Measurements from ENCODE around the gene EIF2B4.

Gene EIF2B4

GRCh38 chr2:27407798-27408491, 37.8 kb upstream of the EIF2B4 start:
- Histone ChIP-seq H3K27me3 (replicated peaks in 2 of 5; ENCODE audit: control insufficient read depth in 4 of 5, insufficient read depth in 5 of 5, low read length in 4 of 5) (no peaks in the 10 kb centered on the region), H3K4me1 (ENCODE audit: control extremely low read depth in 1 of 4, control insufficient read depth in 4 of 4, insufficient read depth in 4 of 4, low read length in 3 of 4) (peaks cover 13 to 18% (median 15%) of the 10 kb centered on the region in 4 experiments), H3K4me3 (ENCODE audit: control insufficient read depth in 1 of 7, extremely low read depth in 1 of 7, insufficient read depth in 4 of 7, low read depth in 2 of 7, low read length in 6 of 7) (peak overlapping the region in 6 of 7 experiments; percentile 82 to 97 (median 92)), H3K9me3 (ENCODE audit: control extremely low read depth in 1 of 5, control insufficient read depth in 4 of 5, insufficient read depth in 2 of 5, low read depth in 1 of 5, low read length in 4 of 5) (no peaks in the 10 kb centered on the region), H3K36me3 (ENCODE audit: control insufficient read depth in 4 of 4, insufficient read depth in 4 of 4, low read length in 3 of 4) (peaks cover 0 to 14% (median 2%) of the 10 kb centered on the region in 4 experiments), H3K27ac (ENCODE audit: insufficient read depth in 1 of 2, low read depth in 1 of 2, low read length in 2 of 2, poor library complexity in 1 of 2, severe bottlenecking in 2 of 2) (peak overlapping the region; percentile 70 to 90)
- peak; percentile 31 to 47 (median 34) for DNase-seq
- CTCF ChIA-PET = interaction anchor here (1.0 to 4.2 kb wide), 5 partner anchors 14 to 52 kb away, joined by 3 to 45 read pairs (median 4); partner anchors contain the start of genes GTF3C2 and NRBP1
- 56% methylated on average over 9 of the region's 16 CpGs for WGBS (ENCODE audit: insufficient coverage)
- POLR2A ChIA-PET = no interaction called here

- H3K27ac ChIP-seq (ENCODE audit: insufficient read depth in 1 of 2, low read depth in 1 of 2, low read length in 2 of 2, poor library complexity in 1 of 2, severe bottlenecking in 2 of 2) = no peak overlapping the region
- peaks cover 0 to 25% (median 5%) of the 10 kb centered on the region in 4 experiments for H3K36me3 ChIP-seq (ENCODE audit: control insufficient read depth in 4 of 4, insufficient read depth in 4 of 4, low read length in 3 of 4)
- WGBS (ENCODE audit: insufficient coverage) = no CpG with 5 or more reads among the region's 2 CpGs
- no peak for DNase-seq
- no peaks in the 10 kb centered on the region for H3K9me3 ChIP-seq (ENCODE audit: control extremely low read depth in 1 of 5, control insufficient read depth in 4 of 5, insufficient read depth in 2 of 5, low read depth in 1 of 5, low read length in 4 of 5)
- H3K4me3 ChIP-seq (ENCODE audit: control insufficient read depth in 1 of 7, extremely low read depth in 1 of 7, insufficient read depth in 4 of 7, low read depth in 2 of 7, low read length in 6 of 7) = no peak overlapping the region
- no peaks in the 10 kb centered on the region for H3K27me3 ChIP-seq (replicated peaks in 2 of 5; ENCODE audit: control insufficient read depth in 4 of 5, insufficient read depth in 5 of 5, low read length in 4 of 5)
- no peaks in the 10 kb centered on the region for H3K4me1 ChIP-seq (ENCODE audit: control extremely low read depth in 1 of 4, control insufficient read depth in 4 of 4, insufficient read depth in 4 of 4, low read length in 3 of 4)
- POLR2A ChIA-PET = no interaction called here
- CTCF ChIA-PET = interaction anchor here (1.5 to 1.6 kb wide), 2 partner anchors 9 to 15 kb away, joined by 3 to 5 read pairs; no protein-coding TSS in a partner anchor
Measured at GRCh38 chr2:27400348-27401135, 30.4 kb upstream of the EIF2B4 start.

GRCh38 chr2:27398962-27399361, 28.8 kb upstream of the EIF2B4 start:
- H3K27ac ChIP-seq (ENCODE audit: insufficient read depth in 1 of 2, low read depth in 1 of 2, low read length in 2 of 2, poor library complexity in 1 of 2, severe bottlenecking in 2 of 2) = no peak overlapping the region
- no peaks in the 10 kb centered on the region for H3K27me3 ChIP-seq (replicated peaks in 2 of 5; ENCODE audit: control insufficient read depth in 4 of 5, insufficient read depth in 5 of 5, low read length in 4 of 5)
- H3K9me3 ChIP-seq (ENCODE audit: control extremely low read depth in 1 of 5, control insufficient read depth in 4 of 5, insufficient read depth in 2 of 5, low read depth in 1 of 5, low read length in 4 of 5) = no peaks in the 10 kb centered on the region
- ChIA-PET CTCF (interaction anchor here (0.6 kb wide), 1 partner anchor 173 kb away, joined by 3 read pairs; no protein-coding TSS in a partner anchor), POLR2A (no interaction called here)
- 100% methylated on average over 1 of the region's 5 CpGs for WGBS (ENCODE audit: insufficient coverage)
- H3K4me3 ChIP-seq (ENCODE audit: control insufficient read depth in 1 of 7, extremely low read depth in 1 of 7, insufficient read depth in 4 of 7, low read depth in 2 of 7, low read length in 6 of 7) = no peak overlapping the region
- no peaks in the 10 kb centered on the region for H3K4me1 ChIP-seq (ENCODE audit: control extremely low read depth in 1 of 4, control insufficient read depth in 4 of 4, insufficient read depth in 4 of 4, low read length in 3 of 4)
- no peak for DNase-seq
- peaks cover 0 to 17% (median 3%) of the 10 kb centered on the region in 4 experiments for H3K36me3 ChIP-seq (ENCODE audit: control insufficient read depth in 4 of 4, insufficient read depth in 4 of 4, low read length in 3 of 4)

GRCh38 chr2:27393225-27393624, 23.1 kb upstream of the EIF2B4 start:
- DNase-seq = no peak
- no peak overlapping the region for H3K4me3 ChIP-seq (ENCODE audit: control insufficient read depth in 1 of 7, extremely low read depth in 1 of 7, insufficient read depth in 4 of 7, low read depth in 2 of 7, low read length in 6 of 7)
- no peaks in the 10 kb centered on the region for H3K9me3 ChIP-seq (ENCODE audit: control extremely low read depth in 1 of 5, control insufficient read depth in 4 of 5, insufficient read depth in 2 of 5, low read depth in 1 of 5, low read length in 4 of 5)
- ChIA-PET POLR2A (interaction anchor here (0.6 kb wide), 1 partner anchor 648 kb away, joined by 4 read pairs; no protein-coding TSS in a partner anchor), CTCF (no interaction called here)
- H3K4me1 ChIP-seq (ENCODE audit: control extremely low read depth in 1 of 4, control insufficient read depth in 4 of 4, insufficient read depth in 4 of 4, low read length in 3 of 4) = no peaks in the 10 kb centered on the region
- no peak overlapping the region for H3K27ac ChIP-seq (ENCODE audit: insufficient read depth in 1 of 2, low read depth in 1 of 2, low read length in 2 of 2, poor library complexity in 1 of 2, severe bottlenecking in 2 of 2)
- over 99% methylated on average over 18 of the region's 33 CpGs for WGBS (ENCODE audit: insufficient coverage)
- H3K36me3 ChIP-seq (ENCODE audit: control insufficient read depth in 4 of 4, insufficient read depth in 4 of 4, low read length in 3 of 4) = peaks cover 0 to 12% (median 8%) of the 10 kb centered on the region in 4 experiments
- no peaks in the 10 kb centered on the region for H3K27me3 ChIP-seq (replicated peaks in 2 of 5; ENCODE audit: control insufficient read depth in 4 of 5, insufficient read depth in 5 of 5, low read length in 4 of 5)

- Histone ChIP-seq H3K4me1 (ENCODE audit: control extremely low read depth in 1 of 4, control insufficient read depth in 4 of 4, insufficient read depth in 4 of 4, low read length in 3 of 4) (no peaks in the 10 kb centered on the region), H3K36me3 (ENCODE audit: control insufficient read depth in 4 of 4, insufficient read depth in 4 of 4, low read length in 3 of 4) (peaks cover 3 to 20% (median 12%) of the 10 kb centered on the region in 4 experiments), H3K27me3 (replicated peaks in 2 of 5; ENCODE audit: control insufficient read depth in 4 of 5, insufficient read depth in 5 of 5, low read length in 4 of 5) (no peaks in the 10 kb centered on the region), H3K4me3 (ENCODE audit: control insufficient read depth in 1 of 7, extremely low read depth in 1 of 7, insufficient read depth in 4 of 7, low read depth in 2 of 7, low read length in 6 of 7) (no peak overlapping the region), H3K9me3 (ENCODE audit: control extremely low read depth in 1 of 5, control insufficient read depth in 4 of 5, insufficient read depth in 2 of 5, low read depth in 1 of 5, low read length in 4 of 5) (no peaks in the 10 kb centered on the region), H3K27ac (ENCODE audit: insufficient read depth in 1 of 2, low read depth in 1 of 2, low read length in 2 of 2, poor library complexity in 1 of 2, severe bottlenecking in 2 of 2) (no peak overlapping the region)
- POLR2A ChIA-PET = interaction anchor here (0.6 kb wide), 1 partner anchor 256 kb away, joined by 3 read pairs; the partner anchor contains the start of gene PREB
- CTCF ChIA-PET = interaction anchor here (0.9 to 1.6 kb wide), 2 partner anchors 10 to 19 kb away, joined by 5 read pairs; no protein-coding TSS in a partner anchor
- WGBS (ENCODE audit: insufficient coverage) = no CpG with 5 or more reads among the region's 9 CpGs
- DNase-seq = no peak
Measured at GRCh38 chr2:27390822-27391679, 20.9 kb upstream of the EIF2B4 start.

GRCh38 chr2:27381577-27382181, 11.5 kb upstream of the EIF2B4 start:
- no peaks in the 10 kb centered on the region for H3K27me3 ChIP-seq (replicated peaks in 2 of 5; ENCODE audit: control insufficient read depth in 4 of 5, insufficient read depth in 5 of 5, low read length in 4 of 5)
- CTCF ChIA-PET = interaction anchor here (2.0 kb wide), 1 partner anchor 46 kb away, joined by 6 read pairs; the partner anchor contains the start of gene NRBP1
- WGBS (ENCODE audit: insufficient coverage) = 98% methylated on average over 8 of the region's 10 CpGs
- H3K4me3 ChIP-seq (ENCODE audit: control insufficient read depth in 1 of 7, extremely low read depth in 1 of 7, insufficient read depth in 4 of 7, low read depth in 2 of 7, low read length in 6 of 7) = no peak overlapping the region
- H3K4me1 ChIP-seq (ENCODE audit: control extremely low read depth in 1 of 4, control insufficient read depth in 4 of 4, insufficient read depth in 4 of 4, low read length in 3 of 4) = peaks cover 12 to 27% (median 18%) of the 10 kb centered on the region in 4 experiments
- peaks cover 12 to 79% (median 44%) of the 10 kb centered on the region in 4 experiments for H3K36me3 ChIP-seq (ENCODE audit: control insufficient read depth in 4 of 4, insufficient read depth in 4 of 4, low read length in 3 of 4)
- no peaks in the 10 kb centered on the region for H3K9me3 ChIP-seq (ENCODE audit: control extremely low read depth in 1 of 5, control insufficient read depth in 4 of 5, insufficient read depth in 2 of 5, low read depth in 1 of 5, low read length in 4 of 5)
- peak overlapping the region; percentile 81 to 92 for H3K27ac ChIP-seq (ENCODE audit: insufficient read depth in 1 of 2, low read depth in 1 of 2, low read length in 2 of 2, poor library complexity in 1 of 2, severe bottlenecking in 2 of 2)
- POLR2A ChIA-PET = no interaction called here
- no peak for DNase-seq

Data from common myeloid progenitor, CD34-positive (primary cell).